ENCODE measurements around the gene NAPB. TPM values are rescaled to one million over a fixed set of nuclear protein-coding genes. Genes with fewer than 3 reads are reported as not detected.
A peak's percentile ranks its signal among the peaks of the same experiment; 100 is the strongest.
"Not testable (repeated sequence)": the region's sequence is repeated elsewhere in the genome, so short reads cannot be mapped to it uniquely, and the experiment has no call there.

NAPB gene
- total and polyA plus RNA-seq, 9 donors: 5.6 to 9.2 (median 7.3) TPM

- WGBS (ENCODE audit: insufficient coverage): 3% methylated on average over 17 of the region's 23 CpGs
- DNase-seq: peak; percentile 96
- H3K36me3 ChIP-seq (ENCODE audit: control insufficient read depth, insufficient read depth, low read length): peaks cover 11% of the 10 kb centered on the region
Measured at GRCh38 chr20:23349338-23350195, 71.7 kb downstream of the NAPB start.

GRCh38 chr20:23348510-23348909 lies 72.8 kb downstream of the NAPB start:
- not testable (repeated sequence) for H3K27me3 ChIP-seq (ENCODE audit: control insufficient read depth, insufficient read depth, low read length); H3K9me3 ChIP-seq (replicated peaks; ENCODE audit: control insufficient read depth, low read depth, low read length); H3K27ac ChIP-seq (ENCODE audit: low read length); DNase-seq; H3K36me3 ChIP-seq (ENCODE audit: control insufficient read depth, insufficient read depth, low read length); H3K4me3 ChIP-seq (ENCODE audit: low read length)
- no CpG with 5 or more reads among the region's 6 CpGs for WGBS (ENCODE audit: insufficient coverage)
- H3K4me1 ChIP-seq (ENCODE audit: control insufficient read depth, insufficient read depth, low read length): peaks cover 18% of the 10 kb centered on the region

More at GRCh38 chr20:23349338-23350195, 71.7 kb downstream of the NAPB start:
- Histone ChIP-seq H3K27ac (ENCODE audit: low read length) (peak overlapping the region; percentile 100), H3K9me3 (replicated peaks; ENCODE audit: control insufficient read depth, low read depth, low read length) (no peaks in the 10 kb centered on the region), H3K27me3 (ENCODE audit: control insufficient read depth, insufficient read depth, low read length) (no peaks in the 10 kb centered on the region), H3K4me1 (ENCODE audit: control insufficient read depth, insufficient read depth, low read length) (peaks cover 18% of the 10 kb centered on the region), H3K4me3 (ENCODE audit: low read length) (peak overlapping the region; percentile 81)

DNA sequence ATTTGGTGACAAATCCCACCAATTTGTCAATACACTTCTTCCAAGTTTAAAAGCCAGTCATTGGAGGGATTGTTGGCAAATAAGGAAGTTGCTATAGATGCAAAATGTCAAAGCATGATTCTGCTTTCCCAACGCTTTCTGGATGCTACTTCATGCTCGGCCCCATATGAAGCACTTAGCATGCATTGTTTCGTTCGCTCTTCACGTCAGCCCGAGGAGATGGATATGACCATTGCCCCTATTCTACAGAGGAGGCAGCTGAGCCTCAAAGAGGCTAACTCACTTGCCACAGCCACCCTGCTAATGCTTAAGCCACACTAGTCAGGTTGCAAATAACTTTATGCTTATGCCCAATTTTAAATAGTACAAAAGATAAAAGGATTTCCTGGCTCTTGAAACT lies 73.5 kb downstream of the NAPB start:
- H3K9me3 ChIP-seq (replicated peaks; ENCODE audit: control insufficient read depth, low read depth, low read length): no peaks in the 10 kb centered on the region
- H3K36me3 ChIP-seq (ENCODE audit: control insufficient read depth, insufficient read depth, low read length): peaks cover 2% of the 10 kb centered on the region
- DNase-seq: no peak
- H3K27ac ChIP-seq (ENCODE audit: low read length): no peak overlapping the region
- H3K27me3 ChIP-seq (ENCODE audit: control insufficient read depth, insufficient read depth, low read length): no peaks in the 10 kb centered on the region
- no peak overlapping the region for H3K4me3 ChIP-seq (ENCODE audit: low read length)
- H3K4me1 ChIP-seq (ENCODE audit: control insufficient read depth, insufficient read depth, low read length): peaks cover 18% of the 10 kb centered on the region
- WGBS (ENCODE audit: insufficient coverage): 87% methylated on average over 6 of the region's 6 CpGs

DNA sequence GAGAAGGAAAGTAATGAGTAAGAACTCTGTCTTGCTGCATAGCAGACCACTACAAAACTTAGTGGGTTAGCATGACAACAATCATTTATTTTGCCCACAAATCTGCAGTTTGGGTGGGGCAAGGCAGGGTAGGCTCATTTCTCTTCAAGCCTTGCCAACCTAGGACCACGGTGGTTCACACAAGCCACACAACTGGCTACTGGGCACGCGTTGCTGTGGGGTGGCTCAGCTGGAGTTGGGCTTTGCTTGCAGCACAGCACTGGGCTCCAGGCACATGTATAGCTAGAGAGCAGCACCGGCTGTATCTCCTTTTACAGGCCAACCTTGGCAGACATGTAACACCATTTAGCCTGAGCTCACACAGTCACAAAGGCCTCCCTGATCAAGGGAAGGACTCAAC lies 75.3 kb downstream of the NAPB start:
- WGBS (ENCODE audit: insufficient coverage): 95% methylated on average over 4 of the region's 4 CpGs
- H3K4me3 ChIP-seq (ENCODE audit: low read length): no peak overlapping the region

DNA sequence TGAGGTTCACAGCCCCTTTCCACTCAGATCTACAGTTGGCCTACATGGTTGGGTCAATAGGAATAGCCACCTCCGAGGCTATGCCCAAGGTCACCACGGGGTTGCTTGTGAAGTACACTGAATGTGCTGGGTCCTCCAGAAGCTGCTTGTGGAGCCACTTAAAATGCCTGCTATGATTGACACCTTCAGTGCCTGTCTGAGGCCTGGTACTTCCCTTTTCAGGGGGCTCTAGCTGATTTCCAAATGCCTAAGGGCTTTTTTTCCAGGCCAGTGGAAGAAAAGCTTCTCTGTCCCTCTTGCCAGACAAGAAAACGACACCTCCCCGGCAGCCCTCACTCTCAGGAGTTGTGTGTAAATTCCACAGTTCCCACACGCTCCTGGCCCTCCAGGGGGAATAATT lies 77.0 kb downstream of the NAPB start:
- Histone ChIP-seq H3K36me3 (ENCODE audit: control insufficient read depth, insufficient read depth, low read length) (no peaks in the 10 kb centered on the region), H3K9me3 (replicated peaks; ENCODE audit: control insufficient read depth, low read depth, low read length) (no peaks in the 10 kb centered on the region), H3K27me3 (ENCODE audit: control insufficient read depth, insufficient read depth, low read length) (no peaks in the 10 kb centered on the region), H3K4me3 (ENCODE audit: low read length) (no peak overlapping the region), H3K4me1 (ENCODE audit: control insufficient read depth, insufficient read depth, low read length) (peaks cover 7% of the 10 kb centered on the region), H3K27ac (ENCODE audit: low read length) (no peak overlapping the region)
- WGBS (ENCODE audit: insufficient coverage): 28% methylated on average over 2 of the region's 5 CpGs
- DNase-seq: no peak

More for the DNA sequence above, 75.3 kb downstream of the NAPB start:
- DNase-seq: no peak
- Histone ChIP-seq H3K36me3 (ENCODE audit: control insufficient read depth, insufficient read depth, low read length) (no peaks in the 10 kb centered on the region), H3K27me3 (ENCODE audit: control insufficient read depth, insufficient read depth, low read length) (no peaks in the 10 kb centered on the region), H3K4me1 (ENCODE audit: control insufficient read depth, insufficient read depth, low read length) (peaks cover 10% of the 10 kb centered on the region), H3K27ac (ENCODE audit: low read length) (no peak overlapping the region), H3K9me3 (replicated peaks; ENCODE audit: control insufficient read depth, low read depth, low read length) (no peaks in the 10 kb centered on the region)

DNA sequence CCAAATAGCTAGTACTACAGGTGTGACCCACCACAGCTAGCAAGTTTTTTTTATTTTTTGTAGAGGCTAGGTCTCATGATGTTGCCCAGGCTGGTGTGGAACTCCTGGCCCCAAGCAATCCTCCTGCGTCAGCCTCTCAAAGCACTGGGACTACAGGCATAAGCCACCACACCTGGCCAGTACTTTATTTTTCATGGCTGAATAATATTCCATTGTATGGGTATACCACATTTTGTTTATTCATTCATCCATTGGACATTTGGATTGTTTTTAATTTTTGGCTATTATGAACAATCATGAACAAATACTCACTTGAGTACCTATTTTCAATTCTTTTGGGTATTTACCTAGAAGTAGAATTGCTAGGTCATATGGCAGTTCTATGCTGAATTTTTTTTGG lies 77.7 kb downstream of the NAPB start:
- no peak for DNase-seq
- Histone ChIP-seq H3K9me3 (replicated peaks; ENCODE audit: control insufficient read depth, low read depth, low read length) (no peaks in the 10 kb centered on the region), H3K27ac (ENCODE audit: low read length) (no peak overlapping the region), H3K4me1 (ENCODE audit: control insufficient read depth, insufficient read depth, low read length) (no peaks in the 10 kb centered on the region), H3K36me3 (ENCODE audit: control insufficient read depth, insufficient read depth, low read length) (no peaks in the 10 kb centered on the region), H3K27me3 (ENCODE audit: control insufficient read depth, insufficient read depth, low read length) (no peaks in the 10 kb centered on the region), H3K4me3 (ENCODE audit: low read length) (no peak overlapping the region)
- WGBS (ENCODE audit: insufficient coverage): no CpG with 5 or more reads among the region's 1 CpG

DNA sequence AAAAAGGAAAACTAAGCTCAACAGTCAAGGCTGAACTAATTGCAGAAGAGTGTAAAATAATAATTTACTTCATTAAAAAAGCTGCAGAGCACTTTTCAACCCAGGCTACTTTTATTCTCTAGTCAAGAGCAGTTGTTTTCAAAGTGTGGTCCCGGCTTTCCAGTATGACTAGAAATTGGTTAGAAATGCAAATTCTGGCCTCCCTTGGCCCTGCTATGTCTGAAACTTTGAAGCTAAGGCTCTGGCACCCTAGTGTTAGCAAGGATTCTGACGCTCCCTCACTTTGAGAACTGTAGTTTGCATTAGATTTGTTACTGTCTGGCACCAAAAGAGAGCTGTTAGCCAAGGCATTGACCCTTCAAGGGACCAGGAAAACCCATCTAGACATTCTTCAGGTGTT lies 80.2 kb downstream of the NAPB start:
- no peaks in the 10 kb centered on the region for H3K4me1 ChIP-seq (ENCODE audit: control insufficient read depth, insufficient read depth, low read length)
- WGBS (ENCODE audit: insufficient coverage): no CpG with 5 or more reads among the region's 2 CpGs
- DNase-seq: no peak
- no peak overlapping the region for H3K4me3 ChIP-seq (ENCODE audit: low read length)
- H3K27ac ChIP-seq (ENCODE audit: low read length): no peak overlapping the region
- H3K9me3 ChIP-seq (replicated peaks; ENCODE audit: control insufficient read depth, low read depth, low read length): no peaks in the 10 kb centered on the region
- H3K27me3 ChIP-seq (ENCODE audit: control insufficient read depth, insufficient read depth, low read length): no peaks in the 10 kb centered on the region
- no peaks in the 10 kb centered on the region for H3K36me3 ChIP-seq (ENCODE audit: control insufficient read depth, insufficient read depth, low read length)

DNA sequence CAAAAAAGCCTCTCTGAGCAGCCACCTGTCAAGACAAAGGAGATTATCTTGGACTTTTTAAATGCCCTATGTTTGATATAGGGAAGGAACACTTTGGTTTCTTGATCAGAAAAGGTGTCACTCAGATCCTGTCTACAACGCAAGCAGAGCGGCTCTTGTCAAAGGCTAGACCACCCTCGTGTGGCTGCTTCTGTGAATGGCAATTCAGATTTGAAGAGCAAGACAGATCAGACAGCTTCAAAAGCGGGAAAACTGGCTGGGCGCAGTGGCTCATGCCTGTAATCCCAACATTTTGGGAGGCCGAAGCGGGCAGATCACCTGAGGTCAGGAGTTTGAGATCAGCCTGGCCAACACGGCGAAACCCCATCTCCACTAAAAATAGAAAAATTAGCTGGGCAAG lies 80.8 kb downstream of the NAPB start:
- Histone ChIP-seq H3K27ac (ENCODE audit: low read length) (no peak overlapping the region), H3K4me1 (ENCODE audit: control insufficient read depth, insufficient read depth, low read length) (no peaks in the 10 kb centered on the region), H3K27me3 (ENCODE audit: control insufficient read depth, insufficient read depth, low read length) (no peaks in the 10 kb centered on the region), H3K36me3 (ENCODE audit: control insufficient read depth, insufficient read depth, low read length) (no peaks in the 10 kb centered on the region), H3K4me3 (ENCODE audit: low read length) (no peak overlapping the region), H3K9me3 (replicated peaks; ENCODE audit: control insufficient read depth, low read depth, low read length) (no peaks in the 10 kb centered on the region)
- 16% methylated on average over 5 of the region's 9 CpGs for WGBS (ENCODE audit: insufficient coverage)
- DNase-seq: peak; percentile 81

DNA sequence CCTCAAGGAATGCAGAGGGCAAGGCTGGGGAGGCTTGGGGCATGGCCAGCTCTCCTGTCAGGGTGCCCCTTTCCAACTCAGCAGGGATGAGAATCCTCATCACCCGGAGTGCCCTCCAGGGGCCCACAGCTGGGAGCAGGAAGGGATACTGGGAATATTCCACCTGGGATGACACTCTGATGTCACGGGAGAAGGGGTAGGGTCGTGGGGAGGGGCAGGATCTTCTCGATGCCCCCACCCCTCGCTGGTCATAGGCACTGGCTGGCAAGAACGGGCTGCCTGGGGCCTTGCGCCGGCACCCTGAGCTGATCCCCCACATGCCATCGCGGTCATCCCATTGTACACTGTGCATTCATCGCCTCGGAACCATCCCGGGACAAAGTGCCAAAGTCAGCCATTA lies 81.3 kb downstream of the NAPB start:
- Histone ChIP-seq H3K9me3 (replicated peaks; ENCODE audit: control insufficient read depth, low read depth, low read length) (no peaks in the 10 kb centered on the region), H3K27ac (ENCODE audit: low read length) (no peak overlapping the region), H3K36me3 (ENCODE audit: control insufficient read depth, insufficient read depth, low read length) (no peaks in the 10 kb centered on the region), H3K4me1 (ENCODE audit: control insufficient read depth, insufficient read depth, low read length) (no peaks in the 10 kb centered on the region), H3K27me3 (ENCODE audit: control insufficient read depth, insufficient read depth, low read length) (no peaks in the 10 kb centered on the region), H3K4me3 (ENCODE audit: low read length) (no peak overlapping the region)
- 69% methylated on average over 6 of the region's 13 CpGs for WGBS (ENCODE audit: insufficient coverage)
- DNase-seq: no peak

DNA sequence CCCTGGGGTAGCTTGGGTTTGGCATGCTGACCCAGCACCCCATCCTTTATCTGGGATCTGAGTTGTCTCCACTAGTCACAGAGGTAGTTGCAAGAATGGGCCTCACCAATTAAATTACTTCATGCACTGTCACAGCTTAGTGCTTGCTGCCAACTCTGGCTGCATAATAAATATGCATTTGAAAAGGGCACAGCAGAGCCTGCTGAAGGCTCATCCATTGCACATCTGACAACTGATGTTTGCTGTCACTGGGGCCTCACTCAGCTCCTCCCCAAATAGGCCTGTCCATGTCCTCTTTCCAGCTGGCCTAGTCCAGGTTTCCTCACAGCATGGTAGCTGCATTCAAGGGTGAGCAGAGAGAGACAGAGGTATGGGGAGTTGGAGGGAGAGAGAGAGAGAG lies 84.0 kb downstream of the NAPB start:
- no peak for DNase-seq
- Histone ChIP-seq H3K4me1 (ENCODE audit: control insufficient read depth, insufficient read depth, low read length) (no peaks in the 10 kb centered on the region), H3K36me3 (ENCODE audit: control insufficient read depth, insufficient read depth, low read length) (no peaks in the 10 kb centered on the region), H3K9me3 (replicated peaks; ENCODE audit: control insufficient read depth, low read depth, low read length) (no peaks in the 10 kb centered on the region), H3K27me3 (ENCODE audit: control insufficient read depth, insufficient read depth, low read length) (no peaks in the 10 kb centered on the region), H3K4me3 (ENCODE audit: low read length) (no peak overlapping the region), H3K27ac (ENCODE audit: low read length) (no peak overlapping the region)
